ENCODE measurements around the gene RELN. TPM values are rescaled to one million over a fixed set of nuclear protein-coding genes. Genes with fewer than 3 reads are reported as not detected.

The RELN gene
- total RNA-seq, 1 experiment from 2014 or later: 0.02 TPM

DNA sequence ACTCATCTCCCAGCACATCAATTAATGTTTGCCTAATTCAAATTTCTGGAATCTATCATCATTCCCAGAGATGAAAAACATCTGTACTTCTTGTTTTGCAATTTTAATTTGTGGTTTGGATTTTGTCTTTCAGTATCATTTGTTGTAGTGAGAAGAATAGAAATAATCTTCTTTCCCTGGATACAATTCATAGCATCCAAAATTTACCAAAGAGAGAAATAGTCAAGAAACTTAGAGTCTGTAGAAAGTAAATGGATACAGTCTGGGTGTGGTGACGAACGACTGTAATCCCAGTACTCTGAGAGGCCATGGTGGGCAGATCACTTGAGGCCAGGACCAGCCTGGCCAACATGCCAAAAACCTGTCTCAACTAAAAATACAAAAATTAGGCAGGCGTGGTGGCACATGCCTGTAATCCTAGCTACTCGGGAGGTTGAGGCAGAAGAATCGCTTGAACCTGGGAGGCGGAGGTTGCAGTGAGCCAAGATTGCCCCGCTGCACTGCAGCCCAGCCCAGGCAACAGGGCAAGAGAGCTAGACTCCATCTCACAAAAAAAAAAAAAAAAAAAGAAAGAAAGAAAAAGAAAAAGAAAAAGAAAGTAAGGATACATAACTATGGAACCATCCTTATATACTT, 193.0 kb downstream of the RELN start:
- Histone ChIP-seq H3K18ac (ENCODE audit: insufficient read length, low read depth, low read length) (no peak overlapping the region), H4K8ac (replicated peaks; ENCODE audit: insufficient read length, low read depth, low read length) (no peak overlapping the region), H3K23me2 (ENCODE audit: insufficient read length, low read depth, low read length, poor library complexity, severe bottlenecking) (no peaks in the 10 kb centered on the region), H4K5ac (ENCODE audit: insufficient read length, low read depth, low read length) (no peak overlapping the region), H3T11ph (ENCODE audit: low read length) (no peak overlapping the region), H3K4me1 (ENCODE audit: insufficient read depth, low read length) (no peaks in the 10 kb centered on the region), H3K79me1 (ENCODE audit: insufficient read depth, low read depth, low read length, poor library complexity, severe bottlenecking) (no peaks in the 10 kb centered on the region), H3K79me2 (ENCODE audit: insufficient read depth, low read length) (no peaks in the 10 kb centered on the region), H2BK15ac (ENCODE audit: low read depth, low read length) (no peak overlapping the region), H3K4me2 (ENCODE audit: insufficient read depth, insufficient read length, low read length) (no peak overlapping the region), H3K56ac (ENCODE audit: insufficient read length, low read depth, low read length) (no peak overlapping the region), H4K20me1 (ENCODE audit: control insufficient read depth, insufficient read depth, insufficient read length) (no peaks in the 10 kb centered on the region), H3K9me3 (ENCODE audit: control insufficient read depth, low read depth, low read length) (no peaks in the 10 kb centered on the region), H4K91ac (ENCODE audit: insufficient read length, low read depth, low read length) (no peak overlapping the region), H2BK120ac (ENCODE audit: low read depth, low read length, poor library complexity, severe bottlenecking) (no peak overlapping the region), H2AK5ac (ENCODE audit: insufficient read length, low read length) (no peak overlapping the region), H2BK12ac (ENCODE audit: insufficient read length, low read depth, low read length) (no peak overlapping the region), H2BK5ac (ENCODE audit: insufficient read length, low read length) (no peak overlapping the region), H3K23ac (ENCODE audit: insufficient read length, low read depth, low read length) (no peak overlapping the region), H3K9ac (ENCODE audit: extremely low read depth, insufficient read length, low read length) (no peak overlapping the region), H3K14ac (ENCODE audit: insufficient read depth, low read length) (no peak overlapping the region), H2BK20ac (ENCODE audit: low read depth, low read length, poor library complexity, severe bottlenecking) (no peak overlapping the region), H2AFZ (ENCODE audit: low read length) (no peak overlapping the region), H3K27ac (ENCODE audit: insufficient read length, low read depth, low read length) (no peak overlapping the region), H3K27me3 (ENCODE audit: insufficient read depth, low read length) (no peaks in the 10 kb centered on the region), H3K4ac (ENCODE audit: low read depth, low read length) (no peak overlapping the region)
- no peaks in the 10 kb centered on the region for H3K4me1 Mint-ChIP-seq
- TF ChIP-seq, protein P1, sequence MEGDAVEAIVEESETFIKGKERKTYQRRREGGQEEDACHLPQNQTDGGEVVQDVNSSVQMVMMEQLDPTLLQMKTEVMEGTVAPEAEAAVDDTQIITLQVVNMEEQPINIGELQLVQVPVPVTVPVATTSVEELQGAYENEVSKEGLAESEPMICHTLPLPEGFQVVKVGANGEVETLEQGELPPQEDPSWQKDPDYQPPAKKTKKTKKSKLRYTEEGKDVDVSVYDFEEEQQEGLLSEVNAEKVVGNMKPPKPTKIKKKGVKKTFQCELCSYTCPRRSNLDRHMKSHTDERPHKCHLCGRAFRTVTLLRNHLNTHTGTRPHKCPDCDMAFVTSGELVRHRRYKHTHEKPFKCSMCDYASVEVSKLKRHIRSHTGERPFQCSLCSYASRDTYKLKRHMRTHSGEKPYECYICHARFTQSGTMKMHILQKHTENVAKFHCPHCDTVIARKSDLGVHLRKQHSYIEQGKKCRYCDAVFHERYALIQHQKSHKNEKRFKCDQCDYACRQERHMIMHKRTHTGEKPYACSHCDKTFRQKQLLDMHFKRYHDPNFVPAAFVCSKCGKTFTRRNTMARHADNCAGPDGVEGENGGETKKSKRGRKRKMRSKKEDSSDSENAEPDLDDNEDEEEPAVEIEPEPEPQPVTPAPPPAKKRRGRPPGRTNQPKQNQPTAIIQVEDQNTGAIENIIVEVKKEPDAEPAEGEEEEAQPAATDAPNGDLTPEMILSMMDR (conservative IDR thresholded peaks at IDR 0.05): no peak
- WGBS (ENCODE audit: extremely low coverage, insufficient read length, low lambda C conversion rate): no CpG with 5 or more reads among the region's 7 CpGs
- DNase-seq: no peak
- no peaks in the 10 kb centered on the region for H3K36me3 Mint-ChIP-seq (ENCODE audit: insufficient read depth in 1 of 3, low read depth in 3 of 3)
- H3K9me3 Mint-ChIP-seq: no peaks in the 10 kb centered on the region
- no peak overlapping the region for H3K4me3 Mint-ChIP-seq
- H3K27ac Mint-ChIP-seq: no peak overlapping the region
- peaks cover 3% of the 10 kb centered on the region for H3K27me3 Mint-ChIP-seq (ENCODE audit: low read depth)

Data from H9 (cell line).